ENCODE results near the gene IFI27L1.

GRCh38 chr14:94075008-94075407 is 6.1 kb upstream of the IFI27L1 start:
- TF ChIP-seq, protein P1, sequence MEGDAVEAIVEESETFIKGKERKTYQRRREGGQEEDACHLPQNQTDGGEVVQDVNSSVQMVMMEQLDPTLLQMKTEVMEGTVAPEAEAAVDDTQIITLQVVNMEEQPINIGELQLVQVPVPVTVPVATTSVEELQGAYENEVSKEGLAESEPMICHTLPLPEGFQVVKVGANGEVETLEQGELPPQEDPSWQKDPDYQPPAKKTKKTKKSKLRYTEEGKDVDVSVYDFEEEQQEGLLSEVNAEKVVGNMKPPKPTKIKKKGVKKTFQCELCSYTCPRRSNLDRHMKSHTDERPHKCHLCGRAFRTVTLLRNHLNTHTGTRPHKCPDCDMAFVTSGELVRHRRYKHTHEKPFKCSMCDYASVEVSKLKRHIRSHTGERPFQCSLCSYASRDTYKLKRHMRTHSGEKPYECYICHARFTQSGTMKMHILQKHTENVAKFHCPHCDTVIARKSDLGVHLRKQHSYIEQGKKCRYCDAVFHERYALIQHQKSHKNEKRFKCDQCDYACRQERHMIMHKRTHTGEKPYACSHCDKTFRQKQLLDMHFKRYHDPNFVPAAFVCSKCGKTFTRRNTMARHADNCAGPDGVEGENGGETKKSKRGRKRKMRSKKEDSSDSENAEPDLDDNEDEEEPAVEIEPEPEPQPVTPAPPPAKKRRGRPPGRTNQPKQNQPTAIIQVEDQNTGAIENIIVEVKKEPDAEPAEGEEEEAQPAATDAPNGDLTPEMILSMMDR (IDR thresholded peaks at IDR 0.05): no peak
- TF ChIP-seq POLR2A (IDR thresholded peaks at IDR 0.05): no peak
